HG02759 (cell line): ENCODE results near the gene MBD1.
"Not testable (repeated sequence)": the region's sequence is repeated elsewhere in the genome, so short reads cannot be mapped to it uniquely, and the experiment has no call there.

Experiments used
- ATAC-seq: cut with Tn5 transposase; IDR thresholded peaks from one replicate; pipeline ENCODE4 v1.9.1; 2021; ENCODE audit warnings: mild to moderate bottlenecking, moderate library complexity; ENCODE audit not compliant: unreplicated experiment

The MBD1 gene

GRCh38 chr18:50274044-50274442 is 7.3 kb downstream of the MBD1 start:
- no peak for ATAC-seq

DNA sequence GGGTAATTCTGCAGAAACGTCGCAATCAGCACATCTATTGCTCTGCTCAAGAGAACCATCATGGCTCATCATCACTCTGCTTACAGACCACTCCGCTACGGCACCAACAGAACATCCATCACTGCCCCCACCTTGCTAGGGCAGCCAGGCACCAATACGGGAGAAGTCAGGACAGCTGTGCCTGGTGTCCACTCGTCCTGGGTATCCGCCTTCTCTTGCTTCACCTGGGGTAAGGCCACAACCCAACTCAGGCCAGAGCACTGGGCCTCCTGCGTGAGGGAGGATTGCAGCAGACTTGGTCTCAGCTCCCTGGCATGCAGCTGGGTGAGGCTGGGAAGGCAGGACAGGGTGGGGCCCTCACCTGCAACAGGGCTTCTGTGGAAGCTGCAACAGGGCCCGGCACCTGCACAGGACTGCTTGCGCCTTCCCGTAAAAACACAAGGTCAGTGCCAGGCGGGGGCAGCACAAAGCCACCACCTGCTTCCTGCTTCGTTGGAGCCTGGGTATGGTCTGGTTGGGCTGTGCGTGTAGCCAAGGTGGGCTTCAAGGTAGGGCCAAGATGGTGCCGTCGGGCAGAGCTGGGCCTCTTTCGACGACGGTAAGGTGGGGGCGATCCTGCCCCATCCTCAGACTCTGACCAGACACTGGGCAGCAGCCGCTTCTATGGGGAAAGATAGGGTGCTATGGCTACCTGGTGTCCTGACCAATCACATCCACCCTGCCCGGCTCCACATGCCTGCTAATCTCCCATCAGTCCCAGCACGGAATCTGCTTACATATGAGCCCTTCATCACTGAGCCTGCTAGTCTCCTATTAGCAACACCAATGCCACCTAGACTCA is 7.9 kb downstream of the MBD1 start:
- no peak for ATAC-seq

GRCh38 chr18:50272568-50272967 is 8.8 kb downstream of the MBD1 start:
- ATAC-seq, result no peak

- peak; percentile 80 for ATAC-seq
These were observed 13.1 kb downstream of the MBD1 start for GRCh38 chr18:50268022-50268747.

DNA sequence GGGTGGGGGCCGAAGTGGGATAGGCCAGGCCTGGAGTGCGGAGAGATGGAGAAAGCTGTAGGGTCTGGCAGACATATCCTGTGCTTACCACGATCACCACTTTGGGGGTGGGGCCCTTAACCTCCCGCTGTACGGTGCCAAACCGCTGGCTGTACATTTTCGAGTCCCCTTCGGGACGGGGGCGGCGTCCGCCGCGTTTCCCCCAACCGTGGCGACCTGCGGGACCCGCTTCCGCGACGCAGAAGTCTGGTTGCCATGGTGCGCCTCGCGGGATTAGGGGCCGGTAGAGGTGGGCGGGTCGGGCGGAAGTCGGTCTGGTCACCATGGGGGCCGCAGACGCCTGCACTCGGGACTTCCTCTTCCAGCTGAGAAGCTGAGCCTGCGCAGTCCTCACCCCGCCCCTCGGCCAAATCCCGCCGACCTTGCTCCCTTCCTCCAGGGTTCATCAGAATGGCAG is 15.0 kb downstream of the MBD1 start, which contains the start of gene CFAP53:
Gene CFAP53, minus strand, starts transcription at position 248 of the 457 bp plus-strand sequence. Its CDS starts 91 bp downstream, at position 157.
- ATAC-seq, result peak; percentile 89

DNA sequence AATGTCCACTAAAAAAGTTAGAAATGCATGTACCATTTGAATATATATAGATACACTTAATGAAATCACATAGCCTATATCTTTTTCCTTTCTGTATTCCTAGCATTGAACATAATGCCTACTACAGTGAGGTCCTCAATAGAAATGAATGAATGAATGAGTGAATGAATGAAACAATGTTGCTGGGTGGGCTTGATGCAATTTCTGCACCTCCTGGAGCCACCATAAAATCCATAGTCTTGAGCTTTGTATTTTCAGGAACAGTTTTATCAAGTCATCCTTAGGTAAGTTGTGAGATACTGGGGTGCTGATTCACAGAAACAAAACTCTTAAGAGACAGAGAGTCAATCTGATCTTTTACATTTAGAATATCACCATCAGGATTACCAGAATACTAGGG is 18.3 kb downstream of the MBD1 start:
- ATAC-seq, result no peak

DNA sequence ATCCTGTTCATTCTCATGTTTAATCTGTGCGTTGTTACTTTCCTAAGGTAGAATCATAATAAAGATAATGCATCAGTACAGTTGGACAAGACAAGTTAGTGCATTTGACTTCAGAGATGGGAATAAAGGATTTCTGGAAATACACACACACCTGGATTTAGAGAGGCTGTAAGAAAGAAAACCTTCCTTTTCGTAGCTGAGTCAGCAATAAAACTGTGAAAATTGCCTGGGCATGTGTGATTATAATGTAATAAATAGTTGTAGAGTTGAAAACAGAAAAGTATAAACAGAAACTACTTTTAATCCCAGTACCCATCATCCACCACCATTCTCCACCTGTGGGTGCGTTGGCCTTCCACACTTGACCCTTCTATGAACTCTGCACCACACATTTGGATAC is 30.4 kb downstream of the MBD1 start:
- ATAC-seq, result no peak

DNA sequence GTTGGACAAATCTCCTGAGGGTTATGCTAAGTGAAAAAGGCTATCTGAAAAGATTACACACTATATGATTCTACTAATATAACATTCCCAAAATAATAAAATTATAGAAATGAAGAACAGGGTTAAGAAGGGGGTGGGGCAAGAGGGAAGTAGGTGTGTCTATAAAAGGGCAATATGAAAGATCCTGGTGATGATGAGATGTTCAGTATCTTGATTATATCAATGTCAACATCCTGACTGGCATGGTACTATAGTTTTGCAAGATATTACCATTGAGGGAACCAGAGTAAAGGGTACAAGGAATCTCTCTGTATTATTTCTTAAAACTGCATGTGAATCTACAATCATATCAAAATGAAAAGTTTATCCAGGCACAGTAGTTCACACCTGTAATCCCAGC is 31.7 kb downstream of the MBD1 start:
- ATAC-seq, result no peak

DNA sequence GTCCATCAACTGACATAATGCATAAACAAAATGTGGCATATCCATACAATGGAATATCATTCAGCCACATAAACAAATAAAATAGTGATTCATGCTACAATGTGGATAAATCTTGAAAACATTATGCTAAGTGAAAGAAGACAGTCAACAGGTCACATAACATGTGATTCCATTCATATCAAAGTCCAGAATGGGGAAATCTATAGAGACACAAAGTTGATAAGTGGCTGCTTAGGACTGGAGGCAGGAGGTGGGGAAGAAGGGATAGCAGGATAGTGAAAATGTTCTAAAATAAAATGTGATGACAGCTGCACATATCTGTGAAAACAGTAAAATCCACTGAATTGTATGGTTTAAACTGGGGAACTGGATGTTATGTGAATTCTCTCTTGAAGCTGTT is 33.8 kb downstream of the MBD1 start:
- ATAC-seq, result no peak

GRCh38 chr18:50241768-50242167 is 39.6 kb downstream of the MBD1 start:
- not testable (repeated sequence) for ATAC-seq

- ATAC-seq, result no peak
These were observed 41.2 kb downstream of the MBD1 start for GRCh38 chr18:50240080-50240563.

DNA sequence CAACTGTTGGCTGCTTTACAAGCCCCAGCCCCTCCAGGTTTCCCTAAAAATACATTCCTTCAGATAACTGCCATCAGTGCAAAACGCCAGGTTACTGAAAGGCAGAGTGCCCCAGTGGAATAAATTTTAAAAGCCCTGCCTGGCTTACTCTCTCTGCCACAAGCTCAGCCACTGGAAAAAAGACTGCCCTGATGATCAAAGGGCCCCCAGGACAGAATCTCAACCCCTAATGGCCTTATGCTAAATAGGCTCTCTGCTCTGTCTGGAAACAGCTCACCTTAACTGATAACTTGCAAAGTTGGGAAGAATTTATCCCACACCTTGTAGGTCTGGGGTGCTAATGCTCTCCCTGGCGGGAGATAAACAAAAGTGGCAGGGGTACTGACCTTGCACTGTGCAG is 48.9 kb downstream of the MBD1 start:
- no peak for ATAC-seq

DNA sequence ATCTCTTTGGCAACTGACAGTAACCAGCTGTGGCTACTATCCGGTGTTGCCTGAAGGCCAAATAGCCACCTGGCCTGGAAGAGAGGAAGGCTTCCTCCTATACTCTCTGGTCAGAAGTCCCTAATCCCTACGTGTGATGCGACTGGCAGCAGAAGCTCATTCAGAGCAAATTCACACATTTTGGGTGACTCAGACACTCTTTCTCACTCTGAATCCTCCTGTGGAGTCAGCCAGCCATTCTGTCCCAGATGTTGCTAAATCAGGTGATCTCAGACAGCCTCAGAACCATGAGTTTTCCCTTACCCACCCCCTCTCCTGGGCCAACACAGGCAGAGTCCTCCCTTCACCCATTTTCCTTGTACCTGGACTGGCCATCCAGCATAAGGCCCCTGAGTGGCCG is 49.7 kb downstream of the MBD1 start:
- no peak for ATAC-seq

DNA sequence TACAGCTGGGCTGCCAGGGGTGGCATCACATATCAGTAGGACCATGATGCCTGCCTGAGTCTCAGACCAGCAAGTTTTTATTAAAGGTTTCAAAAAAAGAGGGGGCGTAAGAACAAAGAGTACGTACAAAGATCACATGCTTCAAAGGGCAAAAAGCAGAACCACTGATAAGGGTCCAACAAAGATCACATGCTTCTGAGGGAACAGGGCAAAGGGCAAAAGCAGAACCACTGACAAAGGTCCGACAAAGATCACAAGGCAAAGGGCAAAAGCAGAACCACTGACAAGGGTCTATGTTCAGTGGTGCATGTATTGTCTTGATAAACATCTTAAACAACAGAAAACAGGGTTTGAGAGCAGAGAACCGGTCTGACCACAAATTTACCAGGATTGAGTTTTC is 61.1 kb downstream of the MBD1 start:
- not testable (repeated sequence) for ATAC-seq
